Lower lobe of right lung (tissue), 2 donors: Measurements from ENCODE around the gene BAZ1B. TPM values are rescaled to one million over a fixed set of nuclear protein-coding genes. Genes with fewer than 3 reads are reported as not detected.

Experiments
- ATAC-seq, 2 donors: fragments of 200-7000 bp; cut with Tn5 transposase; one replicate each; pipeline ENCODE4 v1.9.1; 2020 to 2022; ENCODE audit warnings: mild to moderate bottlenecking in 2 of 2, moderate library complexity in 2 of 2
- DNase-seq: peaks from one replicate; pipeline ENCODE4 v3.0.0-alpha.2; 2020
- H3K27ac ChIP-seq: fragments of 200-600 bp; one replicate; pipeline ENCODE4 v1.8.0; 2022
- H3K27me3 ChIP-seq: fragments of 200-600 bp; one replicate; pipeline ENCODE4 v1.8.0; 2022; ENCODE audit warnings: low read depth
- H3K36me3 ChIP-seq: fragments of 200-600 bp; one replicate; pipeline ENCODE4 v1.8.0; 2022; ENCODE audit warnings: mild to moderate bottlenecking
- H3K4me1 ChIP-seq: fragments of 200-600 bp; one replicate; pipeline ENCODE4 v1.8.0; 2022
- H3K4me3 ChIP-seq: fragments of 200-600 bp; one replicate; pipeline ENCODE4 v1.8.0; 2022; ENCODE audit warnings: mild to moderate bottlenecking
- H3K9me3 ChIP-seq: fragments of 200-600 bp; one replicate; pipeline ENCODE4 v1.8.0; 2022
- intact Hi-C: fragments of 100-400 bp; cut with DNase I; formaldehyde crosslinking; loops from one replicate; pipeline ENCODE4 v1.11.0; 2022
- total RNA-seq: library from RNA; stranded (reverse); fragmentation: NEBNext Ultra II Directional; extraction: Animal tissue kit (Norgen Biotek cat#: 25700); gene quantifications from one replicate; pipeline ENCODE4 v1.2.1, GENCODE V29; 2021
- TF ChIP-seq, protein P1 (sequence below): fragments of 200-600 bp; IDR thresholded peaks from one replicate; pipeline ENCODE4 v1.8.0; 2022; ENCODE audit warnings: antibody characterized with exemption, mild to moderate bottlenecking
- donor health status: DM: no; HTN: yes; CAD: no; lungs with severe emphysema.

The BAZ1B gene
- total RNA-seq, 1 donor from 2014 or later: 56.0 TPM

DNA sequence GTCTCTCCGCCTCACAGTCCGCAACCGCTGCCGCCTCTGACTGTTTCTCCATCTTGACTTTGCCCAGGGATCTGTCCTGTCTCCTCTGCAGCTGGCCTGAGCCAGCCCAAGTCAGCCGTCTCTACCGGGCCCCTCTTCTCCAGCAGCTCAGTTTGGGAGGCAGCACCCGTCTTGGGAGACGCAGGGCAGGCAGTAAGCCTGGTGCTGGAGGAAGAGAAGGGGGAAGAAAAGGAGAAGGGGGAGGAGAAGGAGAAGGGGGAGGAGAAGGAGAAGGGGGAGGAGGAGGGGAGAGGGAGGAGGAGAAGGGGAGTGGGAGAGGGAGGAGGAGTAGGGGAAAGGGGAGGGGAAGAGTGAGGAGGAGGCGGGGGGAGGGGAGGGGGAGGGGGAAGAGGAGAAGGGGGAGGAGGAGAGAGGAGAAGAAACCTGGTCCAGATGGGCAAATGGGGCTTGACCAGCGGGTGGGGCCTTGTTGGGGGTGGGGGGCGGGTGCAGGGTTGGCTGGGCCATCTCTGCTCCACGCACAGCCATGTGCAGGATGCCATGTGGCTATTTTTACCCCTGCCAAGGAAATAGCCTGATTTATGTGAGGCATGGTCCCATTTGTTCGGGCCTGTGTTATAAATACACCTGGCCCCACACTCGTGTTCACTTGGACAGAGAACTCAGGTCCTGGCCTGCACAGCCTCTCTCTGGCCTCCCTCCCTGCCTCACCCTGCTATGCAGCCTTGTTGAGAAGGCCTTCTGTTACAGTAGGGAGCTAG is 124.4 kb downstream of the BAZ1B start:
- Histone ChIP-seq H3K27ac (no peak overlapping the region), H3K4me3 (no peak overlapping the region), H3K27me3 (no peaks in the 10 kb centered on the region), H3K36me3 (no peaks in the 10 kb centered on the region), H3K9me3 (no peaks in the 10 kb centered on the region), H3K4me1 (no peaks in the 10 kb centered on the region)
- no peak for DNase-seq
- TF ChIP-seq, protein P1, sequence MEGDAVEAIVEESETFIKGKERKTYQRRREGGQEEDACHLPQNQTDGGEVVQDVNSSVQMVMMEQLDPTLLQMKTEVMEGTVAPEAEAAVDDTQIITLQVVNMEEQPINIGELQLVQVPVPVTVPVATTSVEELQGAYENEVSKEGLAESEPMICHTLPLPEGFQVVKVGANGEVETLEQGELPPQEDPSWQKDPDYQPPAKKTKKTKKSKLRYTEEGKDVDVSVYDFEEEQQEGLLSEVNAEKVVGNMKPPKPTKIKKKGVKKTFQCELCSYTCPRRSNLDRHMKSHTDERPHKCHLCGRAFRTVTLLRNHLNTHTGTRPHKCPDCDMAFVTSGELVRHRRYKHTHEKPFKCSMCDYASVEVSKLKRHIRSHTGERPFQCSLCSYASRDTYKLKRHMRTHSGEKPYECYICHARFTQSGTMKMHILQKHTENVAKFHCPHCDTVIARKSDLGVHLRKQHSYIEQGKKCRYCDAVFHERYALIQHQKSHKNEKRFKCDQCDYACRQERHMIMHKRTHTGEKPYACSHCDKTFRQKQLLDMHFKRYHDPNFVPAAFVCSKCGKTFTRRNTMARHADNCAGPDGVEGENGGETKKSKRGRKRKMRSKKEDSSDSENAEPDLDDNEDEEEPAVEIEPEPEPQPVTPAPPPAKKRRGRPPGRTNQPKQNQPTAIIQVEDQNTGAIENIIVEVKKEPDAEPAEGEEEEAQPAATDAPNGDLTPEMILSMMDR: no peak
- no peak for ATAC-seq
- intact Hi-C loops: no loop called here

DNA sequence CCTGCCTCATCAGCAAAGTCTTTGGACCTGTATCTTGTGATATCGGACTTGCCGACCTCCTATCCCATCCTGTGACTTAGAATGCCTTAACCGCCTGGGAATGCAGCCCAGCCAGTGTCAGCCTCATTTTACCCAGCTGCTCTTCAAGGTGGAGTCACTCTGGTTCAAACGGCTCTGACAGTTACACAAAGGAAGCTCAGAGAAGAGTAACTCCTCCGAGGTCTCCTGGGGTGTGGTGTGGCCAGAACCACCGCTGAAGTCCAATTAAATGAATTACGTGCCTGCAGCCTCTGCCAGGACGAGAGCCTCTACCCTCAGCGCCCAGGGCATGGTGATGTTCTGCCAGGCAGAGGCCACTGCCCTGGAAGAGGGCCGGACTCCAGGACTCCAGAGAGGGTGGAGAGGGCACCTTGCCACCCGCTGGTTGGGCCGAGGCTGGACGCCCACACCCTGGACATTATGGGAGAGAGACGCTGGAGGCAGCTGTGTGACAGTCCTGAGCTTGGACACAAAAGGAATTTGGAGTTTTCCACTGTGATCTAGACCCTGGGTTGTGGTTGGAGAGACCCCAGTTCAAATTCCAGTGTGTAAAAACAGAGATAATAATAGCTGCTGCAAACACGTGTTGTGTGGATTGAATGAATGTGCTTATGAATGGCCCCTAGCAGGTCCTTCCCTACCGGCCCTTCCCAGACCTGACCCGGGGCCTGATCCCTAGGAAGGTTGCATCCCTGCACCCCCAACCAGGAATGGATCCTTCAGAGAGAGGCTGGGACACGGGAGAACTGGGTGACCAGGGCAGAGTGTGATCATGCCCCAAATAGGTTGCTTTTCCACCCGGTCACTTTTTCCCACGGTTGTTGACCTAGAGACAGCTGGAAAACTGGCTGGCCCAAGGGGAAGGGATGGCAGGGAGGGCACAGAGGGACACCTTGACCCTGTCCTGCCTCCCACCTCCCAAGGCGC is 126.3 kb downstream of the BAZ1B start:
- Histone ChIP-seq H3K4me1 (no peaks in the 10 kb centered on the region), H3K27me3 (no peaks in the 10 kb centered on the region), H3K4me3 (no peak overlapping the region), H3K27ac (no peak overlapping the region), H3K9me3 (no peaks in the 10 kb centered on the region), H3K36me3 (no peaks in the 10 kb centered on the region)
- DNase-seq: no peak
- intact Hi-C loops: no loop called here
- ATAC-seq: no peak
- TF ChIP-seq, protein P1: no peak

DNA sequence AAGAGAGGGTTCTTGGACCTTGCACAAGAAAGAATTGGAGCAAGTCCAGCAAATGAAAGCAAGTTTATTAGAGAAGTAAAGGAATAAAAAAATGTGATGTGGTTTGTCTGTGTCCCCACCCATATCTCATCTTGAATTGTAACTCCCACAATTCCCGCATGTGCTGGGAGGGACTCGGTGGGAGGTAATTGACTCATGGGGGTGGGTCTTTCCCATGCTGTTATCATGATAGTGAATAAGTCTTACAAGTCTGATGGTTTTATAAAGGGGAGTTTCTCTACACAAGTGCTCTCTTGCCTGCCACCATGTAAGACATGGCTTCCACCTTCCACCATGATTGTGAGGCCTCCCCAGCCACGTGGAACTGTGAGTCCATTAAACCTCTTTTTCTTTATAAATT is 127.7 kb downstream of the BAZ1B start:
- no peak overlapping the region for H3K4me3 ChIP-seq
- H3K27ac ChIP-seq: no peak overlapping the region
- H3K4me1 ChIP-seq: no peaks in the 10 kb centered on the region
- TF ChIP-seq, protein P1: no peak
- intact Hi-C loops: no loop called here
- no peaks in the 10 kb centered on the region for H3K9me3 ChIP-seq
- DNase-seq (no peak), ATAC-seq (no peak)
- no peaks in the 10 kb centered on the region for H3K36me3 ChIP-seq
- H3K27me3 ChIP-seq: no peaks in the 10 kb centered on the region

DNA sequence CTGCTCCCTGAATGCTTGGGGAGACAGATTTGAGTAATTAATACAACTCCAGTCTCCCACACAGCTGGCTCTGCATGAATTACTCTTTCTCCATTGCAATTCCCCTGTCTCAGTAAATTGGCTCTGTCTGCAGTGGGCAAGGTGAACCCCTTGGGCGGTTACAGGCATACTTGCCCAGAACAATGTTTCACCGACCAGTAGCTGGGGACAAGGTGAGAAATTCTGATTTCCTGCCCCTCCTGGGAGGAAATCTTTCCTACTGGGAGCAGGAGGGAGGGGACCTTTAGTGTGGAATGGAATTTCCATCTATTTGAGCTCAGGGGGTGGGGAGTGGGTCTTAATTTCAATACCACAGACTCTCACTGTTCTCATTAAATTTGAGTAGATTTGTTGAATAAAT is 130.7 kb downstream of the BAZ1B start:
- Histone ChIP-seq H3K4me1 (no peaks in the 10 kb centered on the region), H3K27me3 (no peaks in the 10 kb centered on the region), H3K4me3 (no peak overlapping the region), H3K36me3 (no peaks in the 10 kb centered on the region), H3K9me3 (peaks cover 21% of the 10 kb centered on the region), H3K27ac (no peak overlapping the region)
- TF ChIP-seq, protein P1: no peak
- intact Hi-C loops: no loop called here
- no peak for DNase-seq
- ATAC-seq: no peak

Other genes with a start within 250 kb of the BAZ1B start
- gene NSUN5, start 213.5 kb downstream of the BAZ1B start, total RNA-seq: 27.1 TPM
- not detected for gene TRIM50, start 194.2 kb downstream of the BAZ1B start, total RNA-seq
- 0.47 TPM for gene FKBP6, start 194.1 kb downstream of the BAZ1B start, total RNA-seq
- gene FZD9, start 88.5 kb downstream of the BAZ1B start, total RNA-seq: 0.92 TPM
- gene BCL7B, start 35.4 kb upstream of the BAZ1B start, total RNA-seq: 52.8 TPM
- 27.9 TPM for gene TBL2, start 56.3 kb upstream of the BAZ1B start, total RNA-seq
- 10.7 TPM for gene MLXIPL, start 102.2 kb upstream of the BAZ1B start, total RNA-seq
- gene VPS37D, start 145.5 kb upstream of the BAZ1B start, total RNA-seq: 1.3 TPM
- 10.5 TPM for gene DNAJC30, start 161.2 kb upstream of the BAZ1B start, total RNA-seq
- gene BUD23, start 161.3 kb upstream of the BAZ1B start, total RNA-seq: 42.4 TPM
- 6.6 TPM for gene STX1A, start 197.4 kb upstream of the BAZ1B start, total RNA-seq
- gene ABHD11, start 216.5 kb upstream of the BAZ1B start, total RNA-seq: 21.1 TPM
- 12.8 TPM for gene CLDN3, start 248.0 kb upstream of the BAZ1B start, total RNA-seq